ENCODE data around the gene GPC5.

Gene GPC5

DNA sequence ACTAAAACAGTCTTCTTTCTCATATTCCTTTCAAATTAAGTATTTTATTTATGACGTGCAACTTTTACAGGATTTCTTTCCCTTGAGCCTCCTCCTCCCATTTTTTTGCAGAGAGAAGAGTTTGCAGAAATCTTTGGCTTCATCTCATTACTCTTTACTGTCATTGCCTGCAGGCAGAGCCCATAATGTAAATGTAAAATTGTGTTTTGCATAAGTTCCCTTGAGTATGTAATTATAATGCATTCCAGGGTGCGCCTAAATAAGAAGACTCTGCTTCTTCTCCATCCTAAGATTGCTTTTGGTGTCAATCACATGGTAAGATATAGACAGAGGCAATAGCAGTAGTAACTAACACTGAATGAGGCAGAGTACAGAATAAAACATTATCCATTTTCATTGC lies 27.9 kb upstream of the GPC5 start:
- DNase-seq (ENCODE audit: insufficient read length, low spot score) (no peak), FAIRE-seq (no peak)
- TF ChIP-seq, protein P1, sequence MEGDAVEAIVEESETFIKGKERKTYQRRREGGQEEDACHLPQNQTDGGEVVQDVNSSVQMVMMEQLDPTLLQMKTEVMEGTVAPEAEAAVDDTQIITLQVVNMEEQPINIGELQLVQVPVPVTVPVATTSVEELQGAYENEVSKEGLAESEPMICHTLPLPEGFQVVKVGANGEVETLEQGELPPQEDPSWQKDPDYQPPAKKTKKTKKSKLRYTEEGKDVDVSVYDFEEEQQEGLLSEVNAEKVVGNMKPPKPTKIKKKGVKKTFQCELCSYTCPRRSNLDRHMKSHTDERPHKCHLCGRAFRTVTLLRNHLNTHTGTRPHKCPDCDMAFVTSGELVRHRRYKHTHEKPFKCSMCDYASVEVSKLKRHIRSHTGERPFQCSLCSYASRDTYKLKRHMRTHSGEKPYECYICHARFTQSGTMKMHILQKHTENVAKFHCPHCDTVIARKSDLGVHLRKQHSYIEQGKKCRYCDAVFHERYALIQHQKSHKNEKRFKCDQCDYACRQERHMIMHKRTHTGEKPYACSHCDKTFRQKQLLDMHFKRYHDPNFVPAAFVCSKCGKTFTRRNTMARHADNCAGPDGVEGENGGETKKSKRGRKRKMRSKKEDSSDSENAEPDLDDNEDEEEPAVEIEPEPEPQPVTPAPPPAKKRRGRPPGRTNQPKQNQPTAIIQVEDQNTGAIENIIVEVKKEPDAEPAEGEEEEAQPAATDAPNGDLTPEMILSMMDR (IDR thresholded peaks at IDR 0.05; ENCODE audit: insufficient read depth, missing control alignments): no peak

DNA sequence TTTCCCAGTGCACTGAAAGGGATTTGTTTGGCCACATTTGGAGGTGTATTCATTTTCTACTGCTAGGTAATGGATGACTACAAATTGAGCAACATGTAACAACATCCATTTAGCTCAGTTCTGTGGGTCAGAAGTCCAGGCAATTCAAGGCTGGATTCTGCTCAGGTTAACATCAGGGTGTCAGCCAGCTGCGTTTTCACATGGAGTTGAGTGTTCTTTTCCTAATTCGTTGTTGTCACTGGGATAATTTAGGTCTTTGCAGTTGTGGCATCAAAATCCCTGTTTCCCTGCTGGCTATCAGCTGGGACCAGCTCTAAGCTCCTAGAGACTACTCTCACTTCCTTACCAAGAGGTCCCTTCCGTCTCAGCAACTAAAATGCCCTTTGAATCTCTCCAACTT lies 25.5 kb upstream of the GPC5 start:
- DNase-seq (ENCODE audit: insufficient read length, low spot score) (no peak), FAIRE-seq (no peak)
- TF ChIP-seq, protein P1 (IDR thresholded peaks at IDR 0.05; ENCODE audit: insufficient read depth, missing control alignments): no peak

DNA sequence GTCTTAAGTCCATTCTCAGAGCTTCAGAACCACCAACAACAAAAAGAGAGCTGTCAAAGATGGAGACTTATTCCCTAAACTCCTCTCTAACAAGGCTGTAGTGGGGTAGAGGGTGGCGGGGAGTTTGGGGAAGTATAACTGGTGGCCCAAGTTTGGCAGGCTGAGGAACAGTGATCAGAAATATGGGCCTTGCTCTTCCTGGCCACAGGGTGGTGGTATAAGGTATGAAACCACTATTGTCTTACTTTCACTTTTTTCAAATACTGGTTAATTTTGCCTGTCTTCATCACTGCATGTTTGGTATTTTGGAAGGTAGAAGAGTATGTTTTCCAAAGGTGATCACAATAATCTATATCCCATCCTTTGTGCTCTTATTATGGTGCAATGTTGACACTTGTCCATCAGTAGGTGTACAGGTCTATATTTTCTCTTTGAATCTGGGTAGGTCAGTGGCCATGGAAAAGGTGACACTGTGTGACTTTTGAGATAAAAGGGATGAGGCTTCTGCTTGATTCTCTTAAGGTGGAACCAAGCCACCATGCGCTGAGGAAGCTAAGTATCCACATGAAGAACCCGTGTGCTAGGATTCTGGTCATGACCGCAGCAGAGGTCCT lies 23.2 kb upstream of the GPC5 start:
- FAIRE-seq (no peak), DNase-seq (ENCODE audit: insufficient read length, low spot score) (no peak)
- TF ChIP-seq, protein P1 (IDR thresholded peaks at IDR 0.05; ENCODE audit: insufficient read depth, missing control alignments): peak; percentile 33

DNA sequence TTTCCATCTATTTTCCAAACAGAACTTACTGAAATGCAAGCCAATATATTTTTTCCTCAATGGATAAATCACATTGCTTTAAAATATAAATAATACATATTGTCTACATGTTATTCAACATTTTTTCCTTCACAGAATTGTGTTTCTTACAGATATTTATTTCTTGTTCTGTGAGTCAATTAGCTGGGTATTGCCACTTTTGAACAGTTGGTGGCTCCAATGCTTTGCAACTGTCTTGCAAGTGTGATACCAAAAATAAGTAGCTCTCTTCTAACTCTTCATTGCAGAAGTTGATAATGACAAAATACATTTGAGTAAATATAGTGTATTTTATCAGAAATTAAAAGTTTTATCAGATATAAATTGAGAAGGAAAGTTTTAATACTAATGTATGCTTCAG lies 17.1 kb upstream of the GPC5 start:
- FAIRE-seq (no peak), DNase-seq (ENCODE audit: insufficient read length, low spot score) (no peak)
- TF ChIP-seq, protein P1 (IDR thresholded peaks at IDR 0.05; ENCODE audit: insufficient read depth, missing control alignments): peak; percentile 41

DNA sequence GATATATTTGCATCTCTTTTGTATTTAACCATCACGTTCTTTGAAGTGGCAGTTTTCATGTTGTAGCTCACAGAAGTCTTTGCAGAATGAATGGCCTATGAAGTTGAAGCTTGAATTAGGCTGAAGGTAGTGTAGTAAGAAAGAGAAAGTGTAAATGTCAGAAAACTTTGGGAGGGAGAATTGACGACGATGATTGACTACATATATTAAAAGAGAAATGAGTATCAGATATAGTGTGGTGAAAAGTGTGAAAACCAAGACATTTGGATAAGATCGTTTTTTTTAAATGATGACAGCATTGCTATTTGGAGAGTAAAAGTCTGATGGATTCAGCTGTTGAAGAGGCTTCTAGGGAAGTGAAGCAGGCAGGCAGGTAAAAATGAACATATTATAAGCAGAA lies 14.6 kb upstream of the GPC5 start:
- no peak for DNase-seq (ENCODE audit: insufficient read length, low spot score)
- TF ChIP-seq, protein P1 (IDR thresholded peaks at IDR 0.05; ENCODE audit: insufficient read depth, missing control alignments): no peak
- no peak for FAIRE-seq

DNA sequence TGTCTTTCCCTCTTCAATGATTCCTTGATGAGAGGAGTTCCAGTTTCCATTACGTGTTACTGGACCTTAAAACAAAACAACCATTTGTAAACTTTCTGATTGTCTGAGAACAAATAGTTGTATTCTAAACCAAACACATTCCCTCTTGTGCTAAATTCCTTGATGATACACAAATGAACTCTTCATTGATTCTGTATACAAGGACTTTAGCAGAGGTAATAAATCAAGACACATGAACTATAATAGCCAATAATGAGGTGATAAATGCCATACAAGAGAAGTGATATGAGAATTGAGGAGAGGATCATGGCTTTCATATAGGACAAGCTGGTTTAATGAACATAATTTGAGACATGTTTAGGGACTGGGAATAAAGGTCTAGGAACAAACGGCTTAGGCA lies 13.5 kb upstream of the GPC5 start:
- DNase-seq (ENCODE audit: insufficient read length, low spot score): no peak
- TF ChIP-seq, protein P1 (IDR thresholded peaks at IDR 0.05; ENCODE audit: insufficient read depth, missing control alignments): no peak
- peak; percentile 48 for FAIRE-seq

DNA sequence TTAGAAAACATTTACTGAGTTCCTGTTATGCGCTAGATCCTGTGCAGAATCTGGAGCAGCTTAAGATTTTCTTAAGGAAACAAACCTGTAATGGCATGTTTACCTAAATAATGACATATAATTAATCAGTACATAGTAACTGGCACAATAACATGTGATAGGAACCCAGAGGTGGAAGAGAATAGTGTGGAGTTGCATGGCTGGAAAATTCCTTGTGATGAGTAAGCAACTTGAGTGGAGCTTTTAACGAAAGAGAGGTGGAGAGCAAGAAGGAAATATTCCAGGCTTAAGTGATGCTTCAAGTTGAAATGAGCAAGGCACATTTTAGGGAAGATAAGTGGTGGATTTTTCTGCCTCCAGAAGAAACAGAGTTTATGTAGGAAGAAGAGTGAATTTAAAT lies 9.2 kb upstream of the GPC5 start:
- TF ChIP-seq, protein P1 (IDR thresholded peaks at IDR 0.05; ENCODE audit: insufficient read depth, missing control alignments): no peak
- FAIRE-seq (no peak), DNase-seq (ENCODE audit: insufficient read length, low spot score) (no peak)

Measured in D721Med (cell line).